ENCODE data around the gene TAS2R41. TPM values are rescaled to one million over a fixed set of nuclear protein-coding genes. Genes with fewer than 3 reads are reported as not detected.

The TAS2R41 gene
- total RNA-seq, 2 donors from 2014 or later: not detected

DNA sequence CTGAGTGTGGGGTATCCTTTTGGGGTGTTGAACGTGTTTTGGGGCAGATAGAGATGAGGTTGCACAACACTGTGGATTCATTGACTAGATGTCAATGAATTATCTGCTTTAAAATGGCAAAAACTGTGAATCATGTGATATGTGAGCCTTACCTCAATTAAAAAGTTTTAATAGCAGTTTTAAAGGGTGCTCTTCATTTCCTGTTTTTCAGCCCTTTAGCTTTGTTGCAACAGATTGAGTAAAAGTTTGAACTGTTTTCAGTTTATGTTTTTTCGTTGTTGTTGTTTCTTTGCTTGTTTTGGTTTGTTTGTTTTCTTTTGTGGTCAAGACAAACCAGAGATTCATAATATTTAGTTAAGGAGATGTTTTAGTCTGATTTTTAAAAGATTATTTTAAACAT, 9.4 kb downstream of the TAS2R41 start:
- no peak for ATAC-seq
- DNase-seq: no peak
- intact Hi-C loops (cut with DNase I, micrococcal nuclease): no loop called here

GRCh38 chr7:143487566-143487965, 9.9 kb downstream of the TAS2R41 start:
- DNase-seq: peak; percentile 62
- ATAC-seq: peak; percentile 93
- intact Hi-C loops (cut with DNase I, micrococcal nuclease): no loop called here

- ATAC-seq: peak; percentile 80
- DNase-seq: peak in 1 of 2 donors; percentile 24
- intact Hi-C loops (cut with DNase I, micrococcal nuclease): no loop called here
Observed at GRCh38 chr7:143490717-143491306, 13.1 kb downstream of the TAS2R41 start.

- intact Hi-C loops (cut with DNase I, micrococcal nuclease): no loop called here
- ATAC-seq: no peak
- DNase-seq: no peak
Observed at GRCh38 chr7:143492043-143492471, 14.4 kb downstream of the TAS2R41 start.

GRCh38 chr7:143492799-143493739, 15.4 kb downstream of the TAS2R41 start:
- DNase-seq: no peak
- ATAC-seq: no peak

DNA sequence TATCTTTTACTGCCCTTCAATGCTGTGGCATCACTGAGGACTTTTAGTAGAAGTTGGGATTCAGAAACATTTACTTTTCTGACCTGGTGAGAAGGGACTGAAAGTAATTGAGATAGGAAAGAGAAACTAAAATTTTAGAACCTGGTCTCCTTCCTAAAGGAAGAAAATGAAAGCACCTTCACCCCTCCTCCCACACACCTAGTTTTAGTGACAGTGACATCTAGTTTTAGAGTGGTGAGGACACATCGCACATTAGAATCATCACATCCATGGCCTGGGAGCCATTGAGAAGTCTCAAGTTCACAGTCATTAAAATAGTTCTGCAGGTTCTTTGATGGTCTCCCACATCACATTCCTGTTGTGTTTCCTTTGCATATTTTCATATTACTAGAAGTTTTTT, 16.1 kb downstream of the TAS2R41 start:
- intact Hi-C loops (cut with DNase I, micrococcal nuclease): no loop called here
- ATAC-seq (no peak), DNase-seq (no peak)

More at GRCh38 chr7:143492799-143493739, 15.4 kb downstream of the TAS2R41 start:
- intact Hi-C loops (cut with DNase I, micrococcal nuclease): no loop called here

DNA sequence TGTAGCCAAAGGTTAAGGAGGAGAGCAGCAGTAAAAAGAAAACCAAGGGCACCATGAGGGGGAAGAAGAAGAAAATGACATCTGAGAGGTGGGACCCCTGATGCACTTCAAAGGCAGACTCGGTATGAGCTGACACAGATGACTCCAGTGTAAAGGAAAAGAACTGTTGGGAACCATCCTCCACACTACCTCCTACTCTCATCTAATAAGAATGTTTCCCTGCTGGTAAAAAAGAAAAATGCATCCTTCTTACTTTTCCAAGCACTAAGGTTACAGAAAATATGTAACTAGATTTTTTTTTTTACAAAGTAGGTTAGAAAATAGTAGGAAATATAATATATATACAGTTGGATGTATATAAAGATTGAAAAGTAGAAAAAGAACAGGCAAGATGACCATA, 16.9 kb downstream of the TAS2R41 start:
- no peak for DNase-seq
- no peak for ATAC-seq
- intact Hi-C loops (cut with DNase I, micrococcal nuclease): no loop called here

DNA sequence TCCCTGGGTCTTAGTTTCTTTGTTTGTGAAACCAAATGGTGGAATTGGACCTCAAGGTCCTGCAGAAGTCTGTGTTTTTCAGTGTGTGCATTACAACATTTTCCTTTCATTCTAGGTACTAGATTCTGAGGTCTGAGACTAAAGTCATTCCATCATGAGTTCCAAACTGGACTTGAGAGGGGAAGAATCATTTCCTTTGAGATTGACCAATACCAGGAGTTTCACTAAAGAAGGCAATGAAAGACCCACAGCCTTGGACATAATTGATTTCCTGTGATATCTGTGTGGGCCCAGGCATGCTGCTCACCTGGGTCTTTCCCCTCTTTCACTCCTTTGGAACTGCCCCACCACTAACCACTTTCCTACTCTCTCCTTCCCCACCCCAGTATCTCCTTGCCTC, 18.2 kb downstream of the TAS2R41 start:
- ATAC-seq: no peak
- intact Hi-C loops (cut with DNase I, micrococcal nuclease): no loop called here
- no peak for DNase-seq

GRCh38 chr7:143496263-143496662, 18.6 kb downstream of the TAS2R41 start:
- intact Hi-C loops (cut with DNase I, micrococcal nuclease): no loop called here
- ATAC-seq: no peak
- no peak for DNase-seq

DNA sequence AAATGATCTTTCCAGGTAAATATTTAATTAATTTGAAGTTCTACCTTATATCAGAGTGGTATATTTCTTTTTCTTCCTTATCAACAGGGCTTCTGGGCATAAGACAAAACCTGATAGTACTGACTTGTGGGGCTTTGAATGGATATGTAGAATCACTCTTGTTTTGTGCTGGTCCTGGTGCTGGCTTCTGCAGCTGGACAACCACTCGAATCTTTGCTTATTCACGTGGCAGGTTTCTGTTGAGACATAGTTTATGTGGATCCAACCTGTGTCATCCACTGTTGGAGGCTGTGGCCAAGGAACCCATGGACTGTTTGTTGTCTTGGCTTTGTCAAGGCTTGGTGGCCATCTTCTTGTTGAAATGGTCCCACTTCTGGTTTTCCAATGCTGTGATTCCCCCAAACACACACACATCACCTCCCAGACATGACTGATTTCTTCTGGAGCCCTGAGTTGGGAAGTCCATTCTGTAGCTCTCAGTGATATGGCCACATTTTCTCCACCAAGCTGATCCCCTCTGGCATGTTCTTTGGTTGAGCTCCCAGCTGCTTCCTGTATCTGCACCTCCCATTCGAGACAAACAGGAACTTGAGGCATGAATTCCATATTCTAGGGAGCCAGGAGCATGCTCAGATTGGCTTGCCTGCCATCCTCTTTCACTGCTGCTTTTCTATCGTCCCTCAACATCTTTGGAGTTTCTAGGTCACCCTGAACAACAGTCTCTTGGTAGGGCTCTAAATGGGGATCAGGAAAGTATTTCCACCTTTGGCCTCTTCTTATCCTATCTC, 19.5 kb downstream of the TAS2R41 start:
- no peak for ATAC-seq
- intact Hi-C loops (cut with DNase I, micrococcal nuclease): no loop called here
- DNase-seq: no peak

DNA sequence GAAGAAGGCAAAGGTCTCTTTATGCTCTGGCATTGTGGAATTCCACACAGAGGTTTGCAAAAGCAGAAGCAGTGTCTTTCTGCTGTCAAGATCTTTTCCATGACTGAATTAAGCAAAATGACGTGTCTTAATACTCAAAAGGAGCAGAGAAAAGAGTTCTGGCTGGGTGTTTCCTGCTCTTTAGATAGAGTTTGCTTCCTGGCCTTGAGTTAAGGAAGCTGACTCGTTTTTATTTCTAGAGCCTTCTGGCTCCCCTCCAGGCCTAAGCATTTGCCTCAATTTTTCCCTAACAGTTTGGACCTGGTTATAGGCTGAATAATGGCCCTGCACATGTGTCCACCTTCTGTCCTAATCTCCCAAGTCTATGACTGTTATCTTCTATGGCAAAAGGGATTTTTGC, 21.6 kb downstream of the TAS2R41 start:
- DNase-seq (peak in 1 of 2 donors; percentile 31), ATAC-seq (peak; percentile 78)
- intact Hi-C loops (cut with DNase I, micrococcal nuclease): no loop called here

DNA sequence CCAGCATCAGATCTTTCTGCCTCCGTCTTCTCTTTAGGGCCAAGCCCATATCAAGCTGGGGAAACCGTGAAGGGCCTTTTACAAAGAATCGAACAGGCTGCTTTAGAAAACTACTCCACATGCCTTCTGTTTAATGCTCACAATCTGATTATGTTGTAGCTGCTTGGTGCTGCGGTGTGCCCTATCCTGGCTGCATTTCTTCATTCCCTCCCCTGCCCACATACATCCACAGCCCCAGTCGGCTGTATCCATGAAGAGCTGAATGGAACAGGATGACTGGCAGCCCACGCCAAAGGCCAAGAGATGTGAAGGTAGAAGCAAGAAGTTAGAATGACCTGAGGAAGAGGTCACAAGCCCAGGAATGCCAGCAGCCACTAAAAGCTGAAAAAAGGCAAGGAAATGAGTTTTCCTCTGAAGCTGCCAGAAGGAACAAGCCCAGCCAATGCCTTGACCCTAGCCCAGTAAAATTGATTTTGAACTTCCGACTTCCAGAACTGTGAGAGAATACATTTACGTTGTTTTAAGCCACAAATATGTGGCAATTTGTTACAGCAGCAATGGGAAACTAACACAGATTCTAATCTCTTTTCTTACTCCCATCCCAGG, 22.2 kb downstream of the TAS2R41 start:
- DNase-seq: no peak
- ATAC-seq: no peak
- intact Hi-C loops (cut with DNase I, micrococcal nuclease): no loop called here

- intact Hi-C loops (cut with DNase I, micrococcal nuclease): no loop called here
- ATAC-seq: no peak
- DNase-seq: no peak
Observed at GRCh38 chr7:143503261-143503660, 25.6 kb downstream of the TAS2R41 start.

DNA sequence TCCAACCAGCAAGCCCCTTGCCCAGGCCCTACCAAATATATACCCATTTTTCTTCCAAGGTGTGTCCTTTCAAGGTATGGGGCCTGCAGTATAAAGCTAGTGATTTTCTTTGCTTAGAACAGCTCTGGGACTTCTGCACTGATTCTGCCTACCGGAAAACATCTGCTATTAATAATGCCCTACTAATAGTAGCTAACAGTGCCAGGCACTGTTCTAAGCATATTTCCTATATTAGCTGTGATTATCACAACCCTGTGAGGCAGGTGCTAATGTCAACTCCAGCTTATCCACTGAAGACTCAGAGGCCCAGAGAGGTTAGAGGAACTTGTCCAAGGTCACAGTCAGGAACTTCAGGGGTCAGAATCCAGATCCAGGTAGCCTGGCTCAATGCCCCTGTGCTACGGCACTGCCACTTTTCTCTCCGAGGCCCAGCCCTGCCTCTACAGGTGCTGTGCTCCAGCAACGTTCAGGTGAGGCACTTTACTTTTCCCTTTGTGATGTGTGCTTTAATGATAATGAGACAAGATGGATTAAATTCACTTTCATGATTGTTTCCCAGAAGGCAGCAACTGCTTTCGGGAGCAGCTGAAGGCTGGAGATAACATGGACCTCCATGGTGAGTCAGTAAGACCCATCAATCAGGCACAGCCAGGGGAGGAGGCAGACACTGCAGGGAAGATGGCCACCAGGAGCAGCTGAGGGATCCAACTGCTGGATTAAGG, 26.7 kb downstream of the TAS2R41 start:
- DNase-seq (no peak), ATAC-seq (no peak)
- intact Hi-C loops (cut with DNase I, micrococcal nuclease): no loop called here

DNA sequence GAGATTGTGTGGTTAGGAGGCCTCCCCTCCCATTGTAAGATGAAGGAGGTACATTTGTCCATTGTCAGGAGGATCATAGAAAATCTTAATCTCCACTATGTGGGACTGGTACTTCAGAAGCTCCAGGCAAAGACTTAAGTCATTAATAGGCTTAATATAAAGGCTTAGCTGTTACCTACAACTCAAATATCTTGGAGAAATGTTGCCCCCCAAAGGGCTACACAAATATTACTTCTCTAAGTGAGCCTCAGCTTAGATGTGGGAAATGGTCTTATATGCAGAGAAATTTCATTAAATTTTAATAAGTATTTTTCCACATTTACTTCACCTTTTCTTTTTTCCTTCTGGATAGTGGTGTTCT, 27.2 kb downstream of the TAS2R41 start:
- intact Hi-C loops (cut with DNase I, micrococcal nuclease): no loop called here
- ATAC-seq (no peak), DNase-seq (no peak)

DNA sequence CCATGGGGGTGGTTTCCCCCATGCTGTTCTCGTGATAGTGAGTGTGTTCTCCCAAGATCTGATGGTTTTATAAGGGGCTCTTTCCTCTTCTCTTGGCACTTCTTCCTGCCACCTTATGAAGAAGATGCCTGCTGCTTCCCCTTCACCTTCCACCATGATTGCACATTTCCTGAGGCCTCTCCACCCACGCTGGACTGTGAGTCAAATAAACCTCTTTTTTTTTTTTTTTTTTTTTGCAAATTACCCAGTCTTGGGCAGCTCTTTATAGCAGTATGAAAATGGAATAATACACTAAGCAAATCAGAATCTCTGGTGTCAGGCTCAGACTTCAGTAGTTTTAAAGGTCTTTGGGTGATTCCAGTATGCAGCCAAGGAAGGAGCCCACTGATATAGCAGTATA, 28.2 kb downstream of the TAS2R41 start:
- intact Hi-C loops (cut with DNase I, micrococcal nuclease): no loop called here
- ATAC-seq (no peak), DNase-seq (no peak)

DNA sequence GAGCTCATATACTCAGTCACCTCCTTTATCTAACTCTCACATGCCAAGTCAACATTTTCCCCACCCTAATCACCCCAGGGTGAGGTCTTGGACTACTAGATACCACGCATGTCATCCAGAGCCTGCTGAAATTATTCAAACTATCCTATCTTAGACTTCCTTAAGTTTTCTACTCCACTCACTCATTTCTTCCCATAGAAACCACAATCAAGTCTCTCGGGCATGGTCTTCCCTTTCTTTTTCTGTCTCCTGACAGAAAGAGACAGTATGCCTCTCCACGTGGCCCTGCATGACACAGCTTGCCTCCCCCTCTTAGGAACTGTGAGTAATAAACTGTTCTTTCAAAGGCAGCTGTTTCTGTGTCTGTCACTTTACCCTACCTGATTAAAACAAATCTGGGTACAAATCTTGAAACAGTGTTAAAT, 29.4 kb downstream of the TAS2R41 start:
- DNase-seq (no peak), ATAC-seq (no peak)
- intact Hi-C loops (cut with DNase I, micrococcal nuclease): no loop called here

DNA sequence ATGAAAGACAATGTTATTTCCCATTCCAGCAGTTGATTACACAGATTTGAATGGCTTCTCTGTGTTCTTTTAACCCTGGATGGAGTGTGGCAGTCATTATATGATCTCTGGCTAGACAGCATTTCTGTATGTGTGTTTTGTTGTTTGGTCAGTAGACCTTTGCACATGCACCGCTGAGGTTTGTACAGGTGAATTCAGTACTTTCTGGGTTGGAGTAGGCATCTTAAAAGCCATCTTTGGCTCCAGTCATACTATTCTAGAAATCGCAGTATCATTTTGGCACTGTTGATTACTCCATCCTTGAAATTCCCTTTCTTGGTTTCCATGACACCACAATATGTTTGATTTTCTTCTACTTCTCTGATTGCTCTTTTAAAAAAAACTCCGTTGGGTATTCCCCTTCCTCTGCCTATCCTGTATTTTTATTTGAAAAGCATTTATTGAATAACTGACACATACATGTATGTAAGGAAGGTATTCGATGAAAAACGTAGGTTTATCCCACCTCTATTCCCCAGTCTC, 29.9 kb downstream of the TAS2R41 start:
- no peak for DNase-seq
- intact Hi-C loops (cut with DNase I, micrococcal nuclease): no loop called here
- ATAC-seq: no peak

All from left colon (tissue), 2 donors.